Skeletal muscle tissue (tissue), 4 donors: Measurements from ENCODE around the gene B4GALT1. TPM values are rescaled to one million over a fixed set of nuclear protein-coding genes. Genes with fewer than 3 reads are reported as not detected.

ENCODE experiments used
- H3K27ac ChIP-seq: one replicate; pipeline ENCODE4 v1.7.0; 2013; ENCODE audit warnings: mild to moderate bottlenecking, low read depth, low read length, inconsistent platforms
- H3K27me3 ChIP-seq, 3 donors: one replicate each; pipeline ENCODE4 v1.7.0; 2013; ENCODE audit warnings: low read length in 3 of 3; ENCODE audit not compliant: control insufficient read depth in 3 of 3, insufficient read depth in 3 of 3
- H3K36me3 ChIP-seq, 3 donors: one replicate each; pipeline ENCODE4 v1.7.0; 2013; ENCODE audit warnings: low read length in 3 of 3; ENCODE audit not compliant: control insufficient read depth in 3 of 3, insufficient read depth in 3 of 3
- H3K4me1 ChIP-seq, 3 donors: one replicate each; pipeline ENCODE4 v1.7.0; 2013; ENCODE audit warnings: low read length in 3 of 3, mild to moderate bottlenecking in 3 of 3; ENCODE audit not compliant: control insufficient read depth in 3 of 3, insufficient read depth in 3 of 3
- H3K4me3 ChIP-seq, 3 donors: one replicate each; pipeline ENCODE4 v1.7.0; 2013; ENCODE audit warnings: low read length in 3 of 3
- H3K9ac ChIP-seq, 3 donors: one replicate each; pipeline ENCODE4 v1.7.0; 2013; ENCODE audit warnings: low read length in 3 of 3, mild to moderate bottlenecking in 3 of 3, moderate library complexity in 2 of 3, low read depth in 1 of 3
- H3K9me3 ChIP-seq, 3 donors: one replicate each; pipeline ENCODE4 v1.7.0; 2013; ENCODE audit warnings: low read length in 3 of 3; ENCODE audit not compliant: control insufficient read depth in 3 of 3
- total RNA-seq: library from RNA; depleted of rRNA; stranded (reverse); fragments of >200 nt; gene quantifications from one replicate; pipeline ENCODE4 v1.2.3, GENCODE V29; 2014
- donor health status: Osteomylitis.

Gene B4GALT1
- total RNA-seq, 1 donor from 2014 or later: 14.1 TPM

DNA sequence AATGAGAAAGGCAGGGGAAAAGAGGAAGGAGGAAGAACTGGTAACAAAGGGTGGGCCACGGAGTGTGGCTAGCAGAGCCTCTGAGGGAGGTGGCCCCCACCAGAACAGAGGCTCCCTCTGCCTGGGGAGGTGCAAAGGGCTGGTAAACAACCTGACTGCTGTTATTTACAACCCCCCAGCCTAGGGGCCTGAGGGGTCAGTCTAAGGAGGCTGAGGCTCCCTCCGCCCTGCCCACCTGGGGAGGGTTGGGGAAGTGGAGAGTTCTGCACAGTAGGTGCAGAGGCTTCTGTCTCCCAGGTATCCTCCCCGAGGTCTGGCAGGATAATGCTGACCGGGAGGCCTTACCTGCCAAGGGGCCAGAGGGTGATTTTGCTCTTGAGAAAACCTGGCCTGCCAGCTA, 55.0 kb downstream of the B4GALT1 start:
- Histone ChIP-seq H3K4me3 (no peak overlapping the region), H3K36me3 (peaks cover 15 to 29% (median 25%) of the 10 kb centered on the region in 3 donors), H3K27ac (no peak overlapping the region), H3K4me1 (peaks cover 9% of the 10 kb centered on the region in 3 donors), H3K9ac (peak overlapping the region in 1 of 3 donors; percentile 40), H3K27me3 (no peaks in the 10 kb centered on the region), H3K9me3 (no peaks in the 10 kb centered on the region)

DNA sequence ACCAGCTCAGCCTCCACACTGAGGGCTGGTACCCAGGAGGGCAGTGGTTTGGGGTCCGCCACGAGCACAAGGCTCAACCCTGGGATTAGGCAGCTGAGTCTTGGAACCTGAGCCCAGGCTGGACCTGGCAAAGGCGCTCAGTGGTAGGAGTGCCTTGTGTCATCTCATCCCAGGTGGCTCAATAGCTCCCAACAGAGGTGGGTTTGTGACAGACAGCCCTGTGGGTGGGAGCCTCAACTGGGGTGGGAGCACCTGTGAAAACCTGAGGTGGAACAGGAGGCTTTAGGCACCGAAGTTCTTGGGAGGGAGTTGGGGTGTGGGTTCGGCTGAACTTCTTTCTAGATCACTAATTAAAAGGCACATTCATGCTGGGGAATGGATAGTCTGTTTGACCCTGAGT, 55.5 kb downstream of the B4GALT1 start:
- H3K36me3 ChIP-seq: peaks cover 15 to 29% (median 25%) of the 10 kb centered on the region in 3 donors
- H3K9ac ChIP-seq: peak overlapping the region in 1 of 3 donors; percentile 40
- H3K27ac ChIP-seq: no peak overlapping the region
- H3K27me3 ChIP-seq: no peaks in the 10 kb centered on the region
- H3K4me1 ChIP-seq: peaks cover 13 to 14% (median 14%) of the 10 kb centered on the region in 3 donors
- H3K4me3 ChIP-seq: no peak overlapping the region
- H3K9me3 ChIP-seq: no peaks in the 10 kb centered on the region

DNA sequence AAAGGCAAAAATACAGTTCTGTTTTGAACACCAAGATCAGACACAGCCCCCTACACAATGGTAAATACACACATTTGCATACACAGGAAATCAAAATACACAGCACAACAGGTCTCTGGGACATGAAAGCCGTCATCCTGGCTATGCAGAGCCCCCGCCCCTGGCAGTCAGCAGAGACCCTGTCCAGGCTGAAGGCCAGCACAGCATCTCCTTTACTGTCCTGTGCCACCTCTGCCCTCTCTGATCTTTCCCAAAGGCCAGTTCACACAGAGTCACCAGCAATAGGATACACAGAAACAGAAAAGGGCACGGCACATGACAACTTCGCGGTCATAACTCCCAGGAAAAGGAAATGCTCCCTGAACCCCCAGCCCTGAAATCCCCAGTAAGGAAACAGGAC, 56.5 kb downstream of the B4GALT1 start:
- peaks cover 15 to 29% (median 25%) of the 10 kb centered on the region in 3 donors for H3K36me3 ChIP-seq
- H3K9ac ChIP-seq: no peak overlapping the region
- peaks cover 19% of the 10 kb centered on the region in 3 donors for H3K4me1 ChIP-seq
- H3K27ac ChIP-seq: no peak overlapping the region
- no peaks in the 10 kb centered on the region for H3K9me3 ChIP-seq
- no peaks in the 10 kb centered on the region for H3K27me3 ChIP-seq
- H3K4me3 ChIP-seq: no peak overlapping the region

DNA sequence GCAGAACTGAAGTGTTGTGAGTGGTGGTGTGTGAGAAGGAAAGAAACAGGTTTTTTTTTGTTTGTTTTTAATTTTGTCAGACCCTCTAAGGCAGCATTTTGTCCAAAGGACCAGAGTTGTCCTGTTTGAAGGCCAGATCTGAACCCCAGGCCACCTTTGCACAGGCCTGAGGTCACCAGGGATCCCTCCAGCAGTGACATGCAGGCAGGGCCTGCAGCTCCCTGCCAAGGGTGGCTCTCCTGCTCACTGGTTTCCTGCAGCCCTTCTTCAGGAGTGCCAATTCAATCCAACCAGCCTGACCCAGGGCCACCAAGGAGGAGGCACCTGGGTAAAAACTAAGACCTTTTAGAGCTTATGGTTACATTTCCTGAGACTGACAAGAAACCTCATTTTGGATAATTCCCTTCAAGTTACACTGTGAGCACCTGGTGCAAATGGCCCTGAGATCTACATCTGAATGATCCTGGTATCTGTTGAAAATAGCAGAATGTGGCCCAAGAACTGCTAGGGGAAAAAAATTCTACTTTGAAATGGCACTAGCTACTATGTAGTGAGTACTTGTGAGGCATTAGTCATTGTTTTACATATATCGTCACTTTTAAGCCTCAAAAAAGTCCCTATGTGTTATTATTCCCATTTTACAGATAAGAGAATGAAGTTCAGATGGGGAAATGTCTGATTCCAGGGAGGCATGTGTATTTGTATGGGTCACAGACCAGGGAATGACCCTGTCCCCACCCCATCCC, 57.1 kb downstream of the B4GALT1 start:
- H3K4me1 ChIP-seq: peaks cover 19% of the 10 kb centered on the region in 3 donors
- no peak overlapping the region for H3K27ac ChIP-seq
- no peaks in the 10 kb centered on the region for H3K27me3 ChIP-seq
- peak overlapping the region in 1 of 3 donors; percentile 10 for H3K9ac ChIP-seq
- no peaks in the 10 kb centered on the region for H3K9me3 ChIP-seq
- H3K4me3 ChIP-seq: no peak overlapping the region
- peaks cover 15 to 26% (median 22%) of the 10 kb centered on the region in 3 donors for H3K36me3 ChIP-seq

DNA sequence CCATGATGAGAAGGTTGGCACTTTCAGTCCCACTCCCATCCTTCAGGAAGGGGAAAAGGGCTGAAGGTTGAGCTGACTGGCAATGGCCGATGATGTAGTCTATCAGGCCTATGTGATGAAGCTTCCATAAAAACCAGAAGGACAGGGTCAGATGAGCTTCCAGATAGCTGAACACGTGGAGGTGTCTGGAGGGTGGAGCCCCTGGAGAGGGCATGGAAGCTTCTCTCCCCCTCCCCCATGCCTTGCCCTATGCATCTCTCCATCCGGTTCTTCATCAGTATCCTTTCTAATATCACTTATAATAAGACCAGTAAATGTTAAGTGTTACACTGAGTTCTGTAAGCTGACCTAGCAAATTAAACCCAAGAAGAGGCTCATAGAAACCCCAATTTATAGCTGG, 58.0 kb downstream of the B4GALT1 start:
- no peak overlapping the region for H3K9ac ChIP-seq
- H3K27ac ChIP-seq: no peak overlapping the region
- H3K36me3 ChIP-seq: peaks cover 14 to 20% (median 17%) of the 10 kb centered on the region in 3 donors
- peaks cover 19% of the 10 kb centered on the region in 3 donors for H3K4me1 ChIP-seq
- H3K27me3 ChIP-seq: no peaks in the 10 kb centered on the region
- H3K9me3 ChIP-seq: no peaks in the 10 kb centered on the region
- no peak overlapping the region for H3K4me3 ChIP-seq

DNA sequence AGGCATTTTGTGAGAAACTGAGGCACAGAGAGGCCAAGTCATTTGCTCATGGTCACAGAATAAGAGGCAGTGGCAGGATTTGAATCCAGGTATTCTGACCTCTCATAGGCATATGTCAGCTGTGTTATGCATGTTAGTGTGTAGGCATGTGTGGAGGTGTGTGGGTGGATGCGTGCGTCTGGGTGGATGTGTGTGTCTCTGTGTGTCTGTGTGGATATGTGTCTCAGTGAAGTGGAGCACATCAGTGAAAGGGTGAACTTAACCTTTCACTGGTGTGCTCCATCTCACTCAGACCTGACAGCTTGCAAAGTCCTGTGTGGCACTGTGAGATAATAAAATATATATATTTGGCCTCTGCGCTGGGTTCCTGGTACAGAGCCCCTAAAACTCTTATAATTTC, 58.7 kb downstream of the B4GALT1 start:
- no peaks in the 10 kb centered on the region for H3K27me3 ChIP-seq
- H3K4me3 ChIP-seq: no peak overlapping the region
- H3K9ac ChIP-seq: no peak overlapping the region
- H3K9me3 ChIP-seq: no peaks in the 10 kb centered on the region
- peaks cover 19% of the 10 kb centered on the region in 3 donors for H3K4me1 ChIP-seq
- no peak overlapping the region for H3K27ac ChIP-seq
- H3K36me3 ChIP-seq: peaks cover 8 to 14% (median 10%) of the 10 kb centered on the region in 3 donors

DNA sequence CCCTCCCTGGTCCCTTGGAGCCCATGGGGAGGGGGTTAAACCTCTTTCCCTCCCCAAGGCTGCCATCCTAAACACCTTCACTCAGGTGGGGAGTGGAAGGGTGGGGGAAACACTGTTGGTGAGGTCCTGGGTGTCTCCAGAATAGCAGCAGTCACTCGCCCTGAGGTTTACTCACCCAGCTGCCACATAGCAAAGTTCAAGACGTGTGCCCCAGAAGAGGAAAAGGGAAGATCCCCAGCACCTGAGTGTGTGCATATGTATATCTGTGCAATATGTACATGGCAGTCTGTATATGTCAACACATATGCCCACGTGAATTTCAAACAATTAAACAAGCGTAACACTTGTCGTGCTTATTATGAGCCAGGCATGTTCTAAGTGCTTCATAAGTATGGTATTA, 59.4 kb downstream of the B4GALT1 start:
- H3K27ac ChIP-seq: peak overlapping the region; percentile 79
- peaks cover 19 to 26% (median 21%) of the 10 kb centered on the region in 3 donors for H3K4me1 ChIP-seq

DNA sequence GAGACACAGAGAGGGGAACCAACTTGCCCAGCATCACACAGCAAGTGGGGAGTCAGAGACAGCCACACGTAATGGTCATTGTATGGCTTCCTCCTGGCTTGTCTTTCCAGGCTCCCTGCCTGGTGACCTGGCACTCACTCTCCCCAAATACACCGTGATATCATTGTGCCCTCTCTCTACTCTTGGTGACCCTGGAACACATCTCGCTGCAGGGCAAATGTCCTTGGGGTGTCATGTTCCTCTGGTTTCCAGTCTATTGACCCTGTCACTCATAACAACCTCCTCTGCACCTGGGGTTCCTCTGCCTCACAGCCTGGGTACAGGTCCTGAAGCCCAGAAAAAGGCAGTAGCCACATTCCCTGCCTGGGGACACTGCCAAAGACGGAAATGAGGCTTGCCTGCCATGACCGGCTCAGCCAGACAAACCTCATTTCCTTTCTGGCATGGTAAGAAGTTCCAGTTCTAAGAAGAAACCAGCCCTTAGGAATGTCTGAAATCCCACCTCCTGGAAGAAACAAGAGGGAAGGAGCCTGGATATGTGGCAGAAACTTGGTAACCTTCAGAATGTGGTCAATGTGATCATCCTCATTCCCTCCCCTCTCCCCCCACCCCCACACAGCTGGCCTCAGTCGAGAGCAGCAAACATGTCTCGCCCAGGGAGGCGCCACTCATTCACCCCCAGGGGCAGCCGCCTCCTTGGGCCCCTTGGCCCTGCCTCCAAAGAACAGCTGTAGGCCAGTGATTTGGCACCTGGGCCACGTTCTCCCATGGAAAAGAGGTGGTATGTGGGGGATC, 60.1 kb downstream of the B4GALT1 start:
- Histone ChIP-seq H3K36me3 (peaks cover 0 to 4% (median under 1%) of the 10 kb centered on the region in 3 donors), H3K27ac (peak overlapping the region; percentile 79), H3K9me3 (no peaks in the 10 kb centered on the region), H3K4me1 (peaks cover 20 to 34% (median 28%) of the 10 kb centered on the region in 3 donors), H3K4me3 (peak overlapping the region in 2 of 3 donors; percentile 17 to 56), H3K27me3 (no peaks in the 10 kb centered on the region), H3K9ac (peak overlapping the region in 1 of 3 donors; percentile 25)

More for the DNA sequence above, 59.4 kb downstream of the B4GALT1 start:
- Histone ChIP-seq H3K4me3 (no peak overlapping the region), H3K9ac (peak overlapping the region in 1 of 3 donors; percentile 25), H3K36me3 (peaks cover 3 to 7% (median 3%) of the 10 kb centered on the region in 3 donors), H3K27me3 (no peaks in the 10 kb centered on the region), H3K9me3 (no peaks in the 10 kb centered on the region)

DNA sequence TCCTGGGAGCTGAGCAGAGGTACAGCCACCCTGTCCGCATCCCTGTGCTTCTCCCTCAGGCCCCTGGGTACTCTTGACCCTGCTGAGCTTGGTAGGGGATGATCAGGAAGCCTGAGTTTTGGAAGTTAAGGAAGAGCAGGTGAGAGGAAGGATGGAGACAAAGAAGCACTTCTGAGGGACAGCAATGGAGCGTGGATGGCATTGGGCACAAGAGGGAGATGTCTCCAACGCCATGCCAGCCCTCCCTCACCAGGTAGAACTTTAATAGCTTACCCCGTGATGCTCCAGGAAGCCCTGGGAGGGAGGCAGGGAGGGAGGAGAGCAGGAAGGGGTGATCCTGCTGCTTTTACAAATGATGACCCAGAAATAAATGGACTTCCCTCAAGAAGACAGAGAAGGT, 60.8 kb downstream of the B4GALT1 start:
- H3K27ac ChIP-seq: peak overlapping the region; percentile 79
- H3K27me3 ChIP-seq: no peaks in the 10 kb centered on the region
- H3K4me1 ChIP-seq: peaks cover 27 to 40% (median 35%) of the 10 kb centered on the region in 3 donors
- H3K9me3 ChIP-seq: no peaks in the 10 kb centered on the region
- peaks cover 0 to under 1% (median 0%) of the 10 kb centered on the region in 3 donors for H3K36me3 ChIP-seq
- H3K4me3 ChIP-seq: peak overlapping the region in 1 of 3 donors; percentile 56
- H3K9ac ChIP-seq: no peak overlapping the region

DNA sequence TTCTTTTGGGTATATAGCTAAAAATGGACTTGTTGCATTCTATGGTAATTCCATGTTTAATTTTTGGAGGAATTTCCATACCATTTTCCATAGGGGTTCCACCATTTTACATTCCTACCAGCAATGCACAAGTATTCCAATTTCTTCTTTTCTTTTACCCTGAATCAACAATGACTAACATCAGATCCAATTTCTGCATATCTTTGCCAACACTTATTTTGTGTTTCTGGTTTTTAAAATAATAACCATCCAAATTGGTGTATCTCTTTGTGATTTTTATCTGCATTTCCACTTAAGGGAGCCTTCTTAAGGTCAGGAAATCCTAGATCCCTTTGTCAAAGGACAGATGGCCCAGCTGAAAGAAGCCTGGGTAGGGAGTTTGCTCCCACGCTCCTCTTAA, 61.2 kb downstream of the B4GALT1 start:
- Histone ChIP-seq H3K27me3 (no peaks in the 10 kb centered on the region), H3K9ac (no peak overlapping the region), H3K4me1 (peaks cover 30 to 43% (median 38%) of the 10 kb centered on the region in 3 donors), H3K36me3 (no peaks in the 10 kb centered on the region), H3K9me3 (no peaks in the 10 kb centered on the region), H3K27ac (peak overlapping the region; percentile 79), H3K4me3 (no peak overlapping the region)
